ENCODE results near the gene TRIL. TPM values are rescaled to one million over a fixed set of nuclear protein-coding genes. Genes with fewer than 3 reads are reported as not detected.
A peak's percentile ranks its signal among the peaks of the same experiment; 100 is the strongest.

TRIL gene
- total and polyA plus RNA-seq, 12 donors, result 0.59 to 5.9 (median 2.7) TPM

- no peak for TF ChIP-seq CTCF (IDR thresholded peaks at IDR 0.05)
- ATAC-seq, result no peak
- Histone ChIP-seq H3K4me3 (peak overlapping the region in 1 of 10 donors; percentile 16), H3K36me3 (no peaks in the 10 kb centered on the region), H3K27me3 (peaks cover 0 to 8% (median 0%) of the 10 kb centered on the region in 7 donors), H3K27ac (no peak overlapping the region), H3K4me1 (peaks cover 0 to 26% (median 9%) of the 10 kb centered on the region in 9 donors), H3K9me3 (no peaks in the 10 kb centered on the region)
- WGBS, 2 donors, result 73 to 84% methylated on average over 2 of the region's 2 CpGs
- DNase-seq, result no peak
- intact Hi-C loops (cut with DNase I), result loop anchor here in 1 of 10 donors (10.0 kb wide), 1 partner anchor 261 kb away; the partner anchor contains the start of gene CHN2
Observed at GRCh38 chr7:28933846-28934320, 24.2 kb downstream of the TRIL start.

- intact Hi-C loops (cut with DNase I), result loop anchor here in 1 of 10 donors (10.0 kb wide), 1 partner anchor 263 kb away; the partner anchor contains the start of gene CHN2
- ATAC-seq, result no peak
- Histone ChIP-seq H3K36me3 (no peaks in the 10 kb centered on the region), H3K27me3 (peaks cover 0 to 8% (median 0%) of the 10 kb centered on the region in 7 donors), H3K27ac (no peak overlapping the region), H3K4me3 (no peak overlapping the region), H3K4me1 (peaks cover 0 to 27% (median 19%) of the 10 kb centered on the region in 9 donors), H3K9me3 (no peaks in the 10 kb centered on the region)
- TF ChIP-seq CTCF (IDR thresholded peaks at IDR 0.05), result no peak
- no peak for DNase-seq
- 87 to 93% methylated on average over 3 of the region's 3 CpGs for WGBS, 2 donors
Observed at GRCh38 chr7:28931565-28931964, 26.6 kb downstream of the TRIL start.

- WGBS, 2 donors, result 3 to 6% methylated on average over 22 of the region's 22 CpGs
- Histone ChIP-seq H3K4me3 (peak overlapping the region; percentile 24 to 65 (median 52)), H3K9me3 (no peaks in the 10 kb centered on the region), H3K27ac (peak overlapping the region in 9 of 10 donors; percentile 11 to 69 (median 45)), H3K27me3 (peaks cover 0 to 6% (median 0%) of the 10 kb centered on the region in 7 donors), H3K4me1 (peaks cover 0 to 24% (median 18%) of the 10 kb centered on the region in 9 donors), H3K36me3 (no peaks in the 10 kb centered on the region)
- peak; percentile 66 to 86 for DNase-seq
- peak; percentile 82 to 96 (median 94) for ATAC-seq
- peak; percentile 73 to 91 (median 84) for TF ChIP-seq CTCF (IDR thresholded peaks at IDR 0.05)
- intact Hi-C loops (cut with DNase I), result loop anchor here in 7 of 10 donors (1.0 to 10.0 kb wide), 10 partner anchors 30 to 482 kb away; partner anchors contain the start of gene CHN2 (in 3 of the 7)
Observed at GRCh38 chr7:28926871-28927597, 31.1 kb downstream of the TRIL start.

- Histone ChIP-seq H3K9me3 (no peaks in the 10 kb centered on the region), H3K4me1 (peaks cover 0 to 34% (median 20%) of the 10 kb centered on the region in 9 donors), H3K36me3 (no peaks in the 10 kb centered on the region), H3K27me3 (peaks cover 0 to 4% (median 0%) of the 10 kb centered on the region in 7 donors), H3K27ac (no peak overlapping the region), H3K4me3 (no peak overlapping the region)
- TF ChIP-seq CTCF (IDR thresholded peaks at IDR 0.05), result peak; percentile 81 to 91 (median 86)
- 10 to 15% methylated on average over 7 of the region's 7 CpGs for WGBS, 2 donors
- peak; percentile 60 to 67 for DNase-seq
- intact Hi-C loops (cut with DNase I), result loop anchor here in 9 of 10 donors (1.0 to 10.0 kb wide), 9 partner anchors 34 to 534 kb away; partner anchors contain the start of gene CHN2 (in 2 of the 9)
- peak; percentile 31 to 83 (median 66) for ATAC-seq
Observed at GRCh38 chr7:28922624-28923331, 35.4 kb downstream of the TRIL start.

All from heart right ventricle (tissue), 16 donors.